SU-DHL-6 (cell line): ENCODE measurements around the gene VWA2.

Experiments used
- H2AFZ ChIP-seq: fragments of 200-600 bp; sonication (generic); 2 replicates; pipeline ENCODE4 v1.6.1; 2014; ENCODE audit warnings: low read depth, mild to moderate bottlenecking, moderate library complexity, mixed read lengths, antibody characterized with exemption, low read length; ENCODE audit not compliant: severe bottlenecking
- H3F3A ChIP-seq: fragments of 200-600 bp; shearing (Covaris generic); 2 replicates; pipeline ENCODE4 v1.6.0; 2016; ENCODE audit warnings: antibody characterized with exemption, mild to moderate bottlenecking; ENCODE audit not compliant: insufficient read depth
- H3K27ac ChIP-seq: fragments of 200-600 bp; sonication (generic); 2 replicates; pipeline ENCODE4 v1.5.1; 2016; ENCODE audit warnings: low read depth, mild to moderate bottlenecking, low read length, moderate library complexity, mixed read lengths
- H3K27me3 ChIP-seq: fragments of 200-600 bp; sonication (generic), shearing (Covaris generic); 2 replicates; pipeline ENCODE4 v1.6.0; 2014; ENCODE audit warnings: mild to moderate bottlenecking, low read length
- H3K36me3 ChIP-seq: fragments of 200-600 bp; sonication (generic); 2 replicates; pipeline ENCODE4 v1.6.1; 2014; ENCODE audit warnings: mild to moderate bottlenecking, low read length, mixed read lengths
- H3K4me2 ChIP-seq: fragments of 300-600, 200-600 bp; shearing (Covaris generic), sonication (generic); 2 replicates; pipeline ENCODE4 v1.6.0; 2014; ENCODE audit warnings: low read length, low read depth, mild to moderate bottlenecking; ENCODE audit not compliant: poor library complexity, severe bottlenecking
- H3K4me3 ChIP-seq: fragments of 200-600 bp; sonication (generic); 2 replicates; pipeline ENCODE4 v1.5.1; 2014; ENCODE audit warnings: antibody characterized with exemption, low read length, mild to moderate bottlenecking, mixed read lengths; ENCODE audit not compliant: insufficient read depth, poor library complexity, severe bottlenecking
- H3K79me2 ChIP-seq: fragments of 200-600 bp; sonication (generic); 2 replicates; pipeline ENCODE4 v1.6.1; 2014; ENCODE audit warnings: mild to moderate bottlenecking, low read length, moderate library complexity; ENCODE audit not compliant: insufficient read depth
- H3K9ac ChIP-seq: fragments of 200-600 bp; sonication (generic); 2 replicates; pipeline ENCODE4 v1.7.0; 2014; ENCODE audit warnings: mild to moderate bottlenecking, low read length
- H3K9me2 ChIP-seq: fragments of 200-600 bp; sonication (generic); replicated peaks from 2 replicates; pipeline ENCODE4 v1.6.1; 2014; ENCODE audit warnings: low read length; ENCODE audit not compliant: insufficient read depth
- H3K9me3 ChIP-seq: fragments of 200-600 bp; sonication (generic); 2 replicates; pipeline ENCODE4 v1.6.1; 2014; ENCODE audit warnings: low read length, mixed read lengths; ENCODE audit not compliant: insufficient read depth
- H4K20me1 ChIP-seq: fragments of 200-600 bp; sonication (generic); 2 replicates; pipeline ENCODE4 v1.6.1; 2014; ENCODE audit warnings: low read depth, mild to moderate bottlenecking, antibody characterized with exemption, low read length, moderate library complexity, mixed read lengths
- CTCF ChIP-seq: fragments of 200-600 bp; sonication (generic); IDR thresholded peaks from one replicate; pipeline ENCODE4 v1.5.1; 2017; ENCODE audit warnings: antibody characterized with exemption, mild to moderate bottlenecking, low read length, moderate library complexity; ENCODE audit not compliant: insufficient read depth, poor library complexity, severe bottlenecking
- EZH2phosphoT487 ChIP-seq: fragments of 200-600 bp; sonication (generic), shearing (Covaris generic); conservative IDR thresholded peaks from 2 replicates; pipeline ENCODE4 v1.6.1; 2018; ENCODE audit warnings: mild to moderate bottlenecking, antibody characterized with exemption, low read length, moderate library complexity, mixed read lengths

VWA2 gene

DNA sequence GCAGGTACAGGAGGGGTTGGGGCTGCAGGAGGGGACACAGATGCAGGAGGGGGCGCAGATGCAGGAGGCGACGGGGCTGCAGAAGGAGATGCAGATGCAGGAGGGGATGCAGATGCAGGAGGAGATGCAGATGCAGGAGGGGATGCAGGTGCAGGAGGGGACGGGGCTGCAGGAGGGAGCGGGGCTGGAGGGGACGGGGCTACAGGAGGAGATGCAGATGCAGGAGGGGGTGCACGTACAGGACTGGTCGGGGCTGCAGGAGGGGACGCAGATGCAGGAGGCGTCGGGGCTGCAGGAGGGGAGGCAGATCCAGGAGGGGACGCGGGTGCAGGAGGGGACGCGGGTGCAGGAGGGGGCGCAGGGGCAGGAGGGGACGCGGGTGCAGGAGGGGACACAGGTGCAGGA lies 66.5 kb downstream of the VWA2 start:
- TF ChIP-seq CTCF (no peak), EZH2phosphoT487 (no peak)
- H3K4me2 ChIP-seq: no peak overlapping the region
- no peaks in the 10 kb centered on the region for H3K79me2 ChIP-seq

GRCh38 chr10:114306116-114306973 lies 67.3 kb downstream of the VWA2 start:
- Histone ChIP-seq H3K79me2 (no peaks in the 10 kb centered on the region), H3K9me2 (no peaks in the 10 kb centered on the region), H4K20me1 (no peaks in the 10 kb centered on the region), H3K4me3 (no peak overlapping the region), H3K27me3 (no peaks in the 10 kb centered on the region), H3K9me3 (no peaks in the 10 kb centered on the region), H3K36me3 (no peaks in the 10 kb centered on the region), H3K4me2 (no peak overlapping the region), H2AFZ (no peak overlapping the region), H3F3A (no peaks in the 10 kb centered on the region), H3K27ac (no peak overlapping the region), H3K9ac (no peak overlapping the region)
- TF ChIP-seq CTCF: no peak
- TF ChIP-seq EZH2phosphoT487: no peak

More for the DNA sequence above, 66.5 kb downstream of the VWA2 start:
- Histone ChIP-seq H3K9me3 (no peaks in the 10 kb centered on the region), H2AFZ (no peak overlapping the region), H3K27me3 (no peaks in the 10 kb centered on the region), H3K36me3 (no peaks in the 10 kb centered on the region), H4K20me1 (no peaks in the 10 kb centered on the region), H3K9me2 (no peaks in the 10 kb centered on the region), H3K4me3 (no peak overlapping the region), H3F3A (no peaks in the 10 kb centered on the region), H3K27ac (no peak overlapping the region), H3K9ac (no peak overlapping the region)

GRCh38 chr10:114307731-114308130 lies 68.7 kb downstream of the VWA2 start:
- H3K9me3 ChIP-seq: no peaks in the 10 kb centered on the region
- H3K9me2 ChIP-seq: no peaks in the 10 kb centered on the region
- no peaks in the 10 kb centered on the region for H3K36me3 ChIP-seq
- H4K20me1 ChIP-seq: no peaks in the 10 kb centered on the region
- no peak overlapping the region for H3K27ac ChIP-seq
- no peaks in the 10 kb centered on the region for H3K79me2 ChIP-seq
- H3K9ac ChIP-seq: no peak overlapping the region
- no peak for TF ChIP-seq EZH2phosphoT487
- TF ChIP-seq CTCF: no peak
- H3K4me2 ChIP-seq: no peak overlapping the region
- no peak overlapping the region for H2AFZ ChIP-seq
- no peaks in the 10 kb centered on the region for H3F3A ChIP-seq
- H3K27me3 ChIP-seq: no peaks in the 10 kb centered on the region
- no peak overlapping the region for H3K4me3 ChIP-seq
